Right lobe of liver (tissue), 6 donors: ENCODE data around the gene DYRK1A. TPM values are rescaled to one million over a fixed set of nuclear protein-coding genes. Genes with fewer than 3 reads are reported as not detected.

Experiments
- ATAC-seq, 4 donors: fragments of 200-7000 bp; cut with Tn5 transposase; one replicate each; pipeline ENCODE4 v1.9.1; 2020; ENCODE audit warnings: mild to moderate bottlenecking in 4 of 4, moderate library complexity in 4 of 4
- DNase-seq, 3 donors: peaks; one replicate each; pipeline ENCODE4 v3.0.0-alpha.2; 2020
- H3K27ac ChIP-seq, 3 donors: fragments of 200-600 bp; one replicate each; pipeline ENCODE4 v1.8.0; 2022
- H3K27me3 ChIP-seq, 2 donors: fragments of 200-600 bp; one replicate each; pipeline ENCODE4 v1.8.0; 2022
- H3K36me3 ChIP-seq, 4 donors: fragments of 200-600 bp; sonication (generic) in 1 of 4; one replicate each; pipeline versions ENCODE4 v1.5.1 to v1.8.0; 2017 to 2022; ENCODE audit warnings: control low read depth in 1 of 4
- H3K4me1 ChIP-seq, 4 donors: fragments of 200-600 bp; sonication (generic) in 1 of 4; one replicate each; pipeline versions ENCODE4 v1.5.1 to v1.8.0; 2017 to 2022; ENCODE audit warnings: control low read depth in 1 of 4
- H3K4me3 ChIP-seq, 3 donors: fragments of 200-600 bp; one replicate each; pipeline ENCODE4 v1.8.0; 2022
- H3K9me3 ChIP-seq, 4 donors: fragments of 200-600 bp; sonication (generic) in 1 of 4; one replicate each; pipeline versions ENCODE4 v1.5.1 to v1.8.0; 2017 to 2022; ENCODE audit warnings: control low read depth in 1 of 4
- POLR2A ChIP-seq: fragments of 450-650 bp; IDR thresholded peaks from one replicate; pipeline ENCODE4 v1.6.1; 2017; ENCODE audit warnings: antibody characterized with exemption, mild to moderate bottlenecking
- WGBS: methylation state at CpG from one replicate; pipeline ENCODE4 v1.1.6; 2018; ENCODE audit warnings: low coverage, low lambda C conversion rate; ENCODE audit not compliant: insufficient coverage; ENCODE audit errors: missing lambda C conversion rate; 5-methylcytosine and 5-hydroxymethylcytosine counted together
- intact Hi-C, 2 donors: fragments of 100-400 bp; cut with DNase I; formaldehyde crosslinking; loops; one replicate each; pipeline versions ENCODE4 v1.11.2 to v1.14.1; 2022
- total RNA-seq, 6 experiments: library from RNA; depleted of rRNA in 2 of 6; stranded (reverse); fragments of >200 nt in 2 of 6; fragmentation: NEBNext Ultra II Directional in 3 of 6; extraction: Animal tissue kit (Norgen Biotek cat#: 25700) in 3 of 6; gene quantifications; one replicate each; pipeline versions ENCODE4 v1.1.0 to v1.2.4, GENCODE V29; 2016 to 2023
- TF ChIP-seq, protein P1 (sequence below), 4 donors: fragments of 200-600 bp in 3 of 4; fragments of 450-650 bp in 1 of 4; IDR thresholded peaks; one replicate each; pipeline versions ENCODE4 v1.5.1 to v1.8.0; 2016 to 2022; ENCODE audit warnings: antibody characterized with exemption in 4 of 4, mild to moderate bottlenecking in 2 of 4
- donor health status: DM: no; HTN: yes; CAD: no.
- donor health status: DM: no; HTN: no; CAD: no.
- donor health status: DM: no; HTN: no; CAD: no.
- donor health status: DM: no; HTN: yes; CAD: no.
- donor health status: DM: no; HTN: yes; CAD: no.

The DYRK1A gene
- total RNA-seq, 6 experiments from 2014 or later, result 20.6 to 32.5 (median 25.7) TPM

DNA sequence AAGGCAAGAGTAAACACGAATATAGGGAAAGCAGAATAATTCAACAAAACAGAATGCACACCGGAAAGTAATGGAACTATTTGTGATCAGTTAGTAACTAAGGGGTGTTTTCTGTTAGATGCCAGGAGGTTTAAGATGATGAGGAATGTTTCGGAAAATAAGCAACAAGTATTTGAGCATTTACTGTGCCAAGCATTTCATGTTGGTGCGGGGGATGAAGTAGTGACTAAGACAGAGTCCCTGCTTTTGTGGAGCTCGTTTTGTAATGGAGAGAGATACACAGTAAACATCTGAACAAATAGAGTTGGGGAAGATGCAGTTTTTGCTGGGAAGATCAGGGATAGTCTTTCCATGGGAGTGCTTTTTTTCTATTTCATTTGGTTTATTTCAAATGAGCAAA, 78.7 kb downstream of the DYRK1A start:
- Histone ChIP-seq H3K36me3 (no peaks in the 10 kb centered on the region), H3K4me1 (peaks cover 0 to 28% (median 4%) of the 10 kb centered on the region in 4 donors), H3K27ac (no peak overlapping the region), H3K9me3 (no peaks in the 10 kb centered on the region), H3K4me3 (no peak overlapping the region), H3K27me3 (no peaks in the 10 kb centered on the region)
- intact Hi-C loops, result no loop called here
- TF ChIP-seq, protein P1, sequence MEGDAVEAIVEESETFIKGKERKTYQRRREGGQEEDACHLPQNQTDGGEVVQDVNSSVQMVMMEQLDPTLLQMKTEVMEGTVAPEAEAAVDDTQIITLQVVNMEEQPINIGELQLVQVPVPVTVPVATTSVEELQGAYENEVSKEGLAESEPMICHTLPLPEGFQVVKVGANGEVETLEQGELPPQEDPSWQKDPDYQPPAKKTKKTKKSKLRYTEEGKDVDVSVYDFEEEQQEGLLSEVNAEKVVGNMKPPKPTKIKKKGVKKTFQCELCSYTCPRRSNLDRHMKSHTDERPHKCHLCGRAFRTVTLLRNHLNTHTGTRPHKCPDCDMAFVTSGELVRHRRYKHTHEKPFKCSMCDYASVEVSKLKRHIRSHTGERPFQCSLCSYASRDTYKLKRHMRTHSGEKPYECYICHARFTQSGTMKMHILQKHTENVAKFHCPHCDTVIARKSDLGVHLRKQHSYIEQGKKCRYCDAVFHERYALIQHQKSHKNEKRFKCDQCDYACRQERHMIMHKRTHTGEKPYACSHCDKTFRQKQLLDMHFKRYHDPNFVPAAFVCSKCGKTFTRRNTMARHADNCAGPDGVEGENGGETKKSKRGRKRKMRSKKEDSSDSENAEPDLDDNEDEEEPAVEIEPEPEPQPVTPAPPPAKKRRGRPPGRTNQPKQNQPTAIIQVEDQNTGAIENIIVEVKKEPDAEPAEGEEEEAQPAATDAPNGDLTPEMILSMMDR (IDR thresholded peaks at IDR 0.05), result no peak
- no peak for TF ChIP-seq POLR2A
- no peak for ATAC-seq
- DNase-seq, result no peak
- 80% methylated on average over 5 of the region's 5 CpGs for WGBS

DNA sequence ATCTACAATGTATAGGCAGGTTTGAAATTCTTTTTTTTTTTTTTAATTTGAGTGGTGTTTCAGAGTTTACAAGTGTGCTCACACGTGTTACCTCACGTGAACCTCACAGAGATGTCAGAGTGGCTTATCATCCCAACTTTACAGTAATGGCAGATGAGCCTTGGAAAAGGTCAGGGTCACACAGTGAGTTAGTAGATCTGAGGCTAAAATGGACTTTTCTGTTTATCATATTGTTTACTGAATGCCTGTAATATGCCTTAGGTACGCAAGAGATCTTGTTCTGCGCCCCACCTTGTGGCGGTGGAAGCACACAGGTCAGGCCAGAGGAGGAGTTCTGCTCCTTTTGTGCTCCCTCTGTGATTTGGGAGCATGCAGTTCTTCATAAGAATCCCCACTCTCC, 80.0 kb downstream of the DYRK1A start:
- 95% methylated on average over 4 of the region's 5 CpGs for WGBS
- Histone ChIP-seq H3K27me3 (no peaks in the 10 kb centered on the region), H3K9me3 (no peaks in the 10 kb centered on the region), H3K4me3 (no peak overlapping the region), H3K36me3 (no peaks in the 10 kb centered on the region), H3K4me1 (peaks cover 0 to 38% (median 4%) of the 10 kb centered on the region in 4 donors), H3K27ac (no peak overlapping the region)
- intact Hi-C loops, result no loop called here
- TF ChIP-seq POLR2A, result no peak
- TF ChIP-seq, protein P1 (IDR thresholded peaks at IDR 0.05), result no peak
- DNase-seq (no peak), ATAC-seq (peak in 2 of 4 donors; percentile 14 to 22)

DNA sequence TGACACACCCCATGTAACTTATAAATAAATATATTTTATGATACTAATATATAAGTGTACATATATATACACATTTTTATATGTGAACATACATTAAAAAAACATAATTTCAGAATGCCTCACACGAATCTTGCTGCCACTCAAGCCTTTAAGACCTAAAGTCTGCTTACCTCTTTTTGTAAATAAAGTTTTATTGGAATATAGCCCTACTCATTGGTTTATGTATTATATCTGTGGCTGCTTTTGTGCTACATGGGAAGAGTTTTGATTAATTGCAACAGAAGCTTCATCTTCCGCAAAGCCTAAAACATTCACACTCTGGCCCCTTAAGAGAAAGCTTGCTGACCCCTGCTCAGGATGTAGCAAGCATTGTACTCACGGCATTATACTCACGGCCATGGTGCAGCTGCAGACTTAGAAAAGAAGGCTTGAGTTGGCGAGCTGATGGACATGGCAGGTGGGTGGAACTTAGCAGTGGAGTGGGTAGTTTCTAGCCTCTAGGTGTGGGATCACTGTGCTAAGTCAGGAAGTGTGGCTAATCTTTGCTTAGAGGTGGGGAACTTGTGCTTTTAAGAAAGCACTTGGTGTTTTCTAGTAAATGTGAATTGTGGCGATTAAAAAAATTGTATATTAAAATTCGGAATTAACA, 80.8 kb downstream of the DYRK1A start:
- Histone ChIP-seq H3K4me1 (peaks cover 0 to 46% (median 9%) of the 10 kb centered on the region in 4 donors), H3K27ac (no peak overlapping the region), H3K36me3 (no peaks in the 10 kb centered on the region), H3K4me3 (no peak overlapping the region), H3K27me3 (no peaks in the 10 kb centered on the region), H3K9me3 (no peaks in the 10 kb centered on the region)
- intact Hi-C loops, result no loop called here
- ATAC-seq (no peak), DNase-seq (no peak)
- WGBS, result 74% methylated on average over 7 of the region's 7 CpGs
- TF ChIP-seq POLR2A, result no peak
- TF ChIP-seq, protein P1 (IDR thresholded peaks at IDR 0.05), result no peak

DNA sequence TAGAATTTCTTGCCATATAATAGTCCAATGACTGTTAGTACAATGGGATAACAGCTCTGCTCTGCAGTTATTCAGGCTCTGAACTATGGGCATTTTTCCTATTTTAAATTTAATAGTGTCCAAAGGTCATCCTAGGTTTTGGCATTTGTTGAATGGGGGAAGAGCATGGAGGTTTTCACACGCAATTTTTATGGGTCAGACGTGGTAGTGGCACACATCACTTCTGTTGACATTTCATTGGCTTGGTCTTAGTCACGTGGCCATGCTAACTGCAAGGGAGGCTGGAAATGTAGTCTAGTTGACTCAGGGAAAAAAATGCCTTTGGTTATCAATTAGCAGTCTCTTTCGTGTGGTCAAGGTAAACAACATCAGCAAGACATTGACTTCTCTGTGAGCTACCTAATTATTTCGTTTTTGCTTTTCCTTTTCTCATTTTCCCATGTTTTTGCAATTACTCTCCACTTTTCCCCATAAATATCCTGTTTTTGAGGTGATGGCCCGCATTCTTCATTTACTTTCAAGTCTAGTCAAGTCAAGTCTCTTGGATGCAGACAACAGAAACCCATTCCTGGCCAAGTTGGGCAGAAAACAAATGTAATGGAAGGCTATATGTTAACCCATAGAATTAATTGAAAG, 82.8 kb downstream of the DYRK1A start:
- Histone ChIP-seq H3K4me3 (no peak overlapping the region), H3K4me1 (peaks cover 0 to 46% (median 14%) of the 10 kb centered on the region in 4 donors), H3K27ac (no peak overlapping the region), H3K27me3 (no peaks in the 10 kb centered on the region), H3K9me3 (no peaks in the 10 kb centered on the region), H3K36me3 (no peaks in the 10 kb centered on the region)
- DNase-seq (no peak), ATAC-seq (peak; percentile 19 to 69 (median 42))
- intact Hi-C loops, result no loop called here
- 38% methylated on average over 6 of the region's 6 CpGs for WGBS
- TF ChIP-seq, protein P1 (IDR thresholded peaks at IDR 0.05), result no peak
- no peak for TF ChIP-seq POLR2A
